Measurements from ENCODE around the gene LCE1F.

- TF ChIP-seq, protein P1, sequence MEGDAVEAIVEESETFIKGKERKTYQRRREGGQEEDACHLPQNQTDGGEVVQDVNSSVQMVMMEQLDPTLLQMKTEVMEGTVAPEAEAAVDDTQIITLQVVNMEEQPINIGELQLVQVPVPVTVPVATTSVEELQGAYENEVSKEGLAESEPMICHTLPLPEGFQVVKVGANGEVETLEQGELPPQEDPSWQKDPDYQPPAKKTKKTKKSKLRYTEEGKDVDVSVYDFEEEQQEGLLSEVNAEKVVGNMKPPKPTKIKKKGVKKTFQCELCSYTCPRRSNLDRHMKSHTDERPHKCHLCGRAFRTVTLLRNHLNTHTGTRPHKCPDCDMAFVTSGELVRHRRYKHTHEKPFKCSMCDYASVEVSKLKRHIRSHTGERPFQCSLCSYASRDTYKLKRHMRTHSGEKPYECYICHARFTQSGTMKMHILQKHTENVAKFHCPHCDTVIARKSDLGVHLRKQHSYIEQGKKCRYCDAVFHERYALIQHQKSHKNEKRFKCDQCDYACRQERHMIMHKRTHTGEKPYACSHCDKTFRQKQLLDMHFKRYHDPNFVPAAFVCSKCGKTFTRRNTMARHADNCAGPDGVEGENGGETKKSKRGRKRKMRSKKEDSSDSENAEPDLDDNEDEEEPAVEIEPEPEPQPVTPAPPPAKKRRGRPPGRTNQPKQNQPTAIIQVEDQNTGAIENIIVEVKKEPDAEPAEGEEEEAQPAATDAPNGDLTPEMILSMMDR (IDR thresholded peaks at IDR 0.05), result no peak
- TF ChIP-seq POLR2A (IDR thresholded peaks at IDR 0.05), result no peak
These were observed 36.9 kb upstream of the LCE1F start for GRCh38 chr1:152737997-152738396.
